HL-60 (cell line): ENCODE data around the gene FAHD2A.

ENCODE experiments used
- DNase-seq, 2 experiments: peaks; one replicate each; pipeline ENCODE4 v3.0.0-alpha.2; 2010 to 2020; ENCODE audit warnings: low read depth in 1 of 2, low spot score in 1 of 2
- H3K27ac ChIP-seq: fragments of 250-450 bp; sonication (Bioruptor Pico); replicated peaks from 2 replicates; pipeline ENCODE4 v1.5.1; 2020; ENCODE audit warnings: mild to moderate bottlenecking, moderate library complexity
- H3K27me3 ChIP-seq: fragments of 250-450 bp; sonication (Bioruptor Pico); 2 replicates; pipeline ENCODE4 v1.5.1; 2021; ENCODE audit warnings: mild to moderate bottlenecking, moderate library complexity; ENCODE audit not compliant: insufficient read depth, poor library complexity, severe bottlenecking
- H3K4me3 ChIP-seq: replicated peaks from 2 replicates; pipeline ENCODE4 v1.5.1; 2011; ENCODE audit warnings: mild to moderate bottlenecking, control low read depth, low read length; ENCODE audit not compliant: insufficient read depth
- GABPA ChIP-seq: IDR thresholded peaks from 2 replicates; pipeline ENCODE4 v1.6.1; 2012; ENCODE audit warnings: low read depth
- POLR2AphosphoS5 ChIP-seq: IDR thresholded peaks from 2 replicates; pipeline ENCODE4 v1.6.1; 2012; ENCODE audit warnings: low read depth
- REST ChIP-seq: IDR thresholded peaks from 2 replicates; pipeline ENCODE4 v1.6.1; 2012; ENCODE audit warnings: low read depth; ENCODE audit not compliant: insufficient replicate concordance
- SPI1 ChIP-seq: IDR thresholded peaks from 2 replicates; pipeline ENCODE4 v1.6.1; 2012; ENCODE audit warnings: low read depth, mild to moderate bottlenecking, borderline replicate concordance
- TF ChIP-seq, protein P1 (sequence below): IDR thresholded peaks from one replicate; pipeline ENCODE4 v1.5.1; 2011; ENCODE audit warnings: low read length, control low read depth, inconsistent platforms; ENCODE audit not compliant: insufficient read depth

Gene FAHD2A

DNA sequence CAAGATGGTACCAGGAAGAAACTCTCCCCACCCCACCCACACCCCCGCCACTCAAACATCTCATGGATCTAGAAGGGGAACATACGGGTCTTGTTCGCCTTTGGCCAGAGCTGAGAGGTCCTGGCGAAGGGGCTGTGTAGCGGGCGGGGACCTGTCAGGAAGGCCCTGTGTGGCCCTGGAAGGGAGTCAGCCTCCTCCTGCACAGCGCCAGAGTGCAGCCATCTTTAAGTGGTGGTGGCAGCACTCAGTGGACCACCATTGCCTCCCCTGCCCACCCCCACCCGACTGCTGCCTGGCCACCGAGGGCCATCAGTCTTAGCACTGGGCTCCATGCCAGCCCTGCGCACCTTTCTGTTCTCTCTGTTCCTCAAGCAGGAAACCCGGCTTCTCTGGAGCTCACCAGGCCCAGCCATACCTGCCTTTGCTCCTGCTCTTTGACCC lies 11.6 kb upstream of the FAHD2A start:
- TF ChIP-seq, protein P1, sequence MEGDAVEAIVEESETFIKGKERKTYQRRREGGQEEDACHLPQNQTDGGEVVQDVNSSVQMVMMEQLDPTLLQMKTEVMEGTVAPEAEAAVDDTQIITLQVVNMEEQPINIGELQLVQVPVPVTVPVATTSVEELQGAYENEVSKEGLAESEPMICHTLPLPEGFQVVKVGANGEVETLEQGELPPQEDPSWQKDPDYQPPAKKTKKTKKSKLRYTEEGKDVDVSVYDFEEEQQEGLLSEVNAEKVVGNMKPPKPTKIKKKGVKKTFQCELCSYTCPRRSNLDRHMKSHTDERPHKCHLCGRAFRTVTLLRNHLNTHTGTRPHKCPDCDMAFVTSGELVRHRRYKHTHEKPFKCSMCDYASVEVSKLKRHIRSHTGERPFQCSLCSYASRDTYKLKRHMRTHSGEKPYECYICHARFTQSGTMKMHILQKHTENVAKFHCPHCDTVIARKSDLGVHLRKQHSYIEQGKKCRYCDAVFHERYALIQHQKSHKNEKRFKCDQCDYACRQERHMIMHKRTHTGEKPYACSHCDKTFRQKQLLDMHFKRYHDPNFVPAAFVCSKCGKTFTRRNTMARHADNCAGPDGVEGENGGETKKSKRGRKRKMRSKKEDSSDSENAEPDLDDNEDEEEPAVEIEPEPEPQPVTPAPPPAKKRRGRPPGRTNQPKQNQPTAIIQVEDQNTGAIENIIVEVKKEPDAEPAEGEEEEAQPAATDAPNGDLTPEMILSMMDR: no peak
- no peak for TF ChIP-seq POLR2AphosphoS5
- TF ChIP-seq GABPA: no peak
- no peak for TF ChIP-seq SPI1
- TF ChIP-seq REST: no peak
- Histone ChIP-seq H3K27me3 (no peaks in the 10 kb centered on the region), H3K27ac (no peak overlapping the region), H3K4me3 (no peak overlapping the region)
- no peak for DNase-seq

DNA sequence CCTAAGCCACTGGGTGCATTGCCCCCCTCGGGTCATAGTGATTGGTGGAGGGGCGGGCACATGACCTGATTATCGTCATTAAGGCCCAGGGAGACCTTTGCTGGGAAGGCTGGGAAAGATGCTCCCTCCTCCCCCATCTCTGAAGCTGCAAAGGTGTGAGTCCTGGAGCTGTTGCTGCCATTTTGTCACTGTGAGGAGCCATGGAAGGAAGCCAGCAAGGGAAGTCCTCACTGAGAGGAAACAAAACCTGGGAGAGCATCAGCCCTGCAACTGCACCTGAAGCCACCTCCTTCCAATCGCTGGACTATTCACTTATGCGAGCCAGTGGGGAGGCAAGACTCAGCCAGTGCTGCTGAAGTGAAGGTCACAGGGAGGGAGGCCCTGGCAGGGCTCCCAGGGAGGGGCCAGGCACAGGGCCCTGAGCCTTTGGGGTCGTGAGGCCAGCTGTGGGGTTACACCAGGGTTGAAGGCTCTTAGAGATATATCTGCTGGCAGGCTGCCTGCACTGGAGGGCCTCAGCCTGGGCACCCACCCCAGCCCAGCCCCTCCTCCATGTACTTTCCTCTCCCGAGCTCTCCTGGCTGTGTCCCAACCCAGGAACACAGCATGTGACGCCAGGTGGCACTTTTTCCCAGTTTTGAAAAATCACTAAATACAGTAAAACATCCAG lies 10.7 kb upstream of the FAHD2A start:
- TF ChIP-seq POLR2AphosphoS5 (no peak), REST (no peak), SPI1 (no peak), GABPA (no peak)
- TF ChIP-seq, protein P1: no peak
- DNase-seq: no peak
- H3K27ac ChIP-seq: no peak overlapping the region
- no peak overlapping the region for H3K4me3 ChIP-seq
- no peaks in the 10 kb centered on the region for H3K27me3 ChIP-seq

DNA sequence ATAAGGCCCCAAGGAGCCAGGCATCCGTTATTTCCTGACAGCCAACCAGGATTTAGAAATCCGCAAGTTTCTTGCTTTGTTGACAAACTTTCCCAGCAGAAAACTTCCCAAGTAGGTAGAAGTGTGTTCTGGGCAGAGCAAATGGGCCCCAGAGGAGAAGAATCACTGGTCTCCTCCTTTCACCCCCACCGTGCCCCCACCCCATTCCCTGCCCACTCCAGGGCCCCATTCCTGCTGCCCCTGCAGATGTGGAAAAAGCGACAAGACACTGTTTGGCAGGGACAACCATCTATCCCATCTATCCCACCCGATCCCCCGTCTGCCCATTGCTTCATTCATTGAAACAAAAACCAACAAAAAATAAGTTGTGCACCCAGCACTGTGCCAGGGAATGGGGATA lies 10.2 kb upstream of the FAHD2A start:
- Histone ChIP-seq H3K27ac (no peak overlapping the region), H3K27me3 (no peaks in the 10 kb centered on the region), H3K4me3 (no peak overlapping the region)
- DNase-seq: no peak
- no peak for TF ChIP-seq REST
- TF ChIP-seq GABPA: no peak
- TF ChIP-seq, protein P1: no peak
- no peak for TF ChIP-seq POLR2AphosphoS5
- no peak for TF ChIP-seq SPI1
